Measurements from ENCODE around the gene OR4F15.
"Not testable (repeated sequence)": the region's sequence is repeated elsewhere in the genome, so short reads cannot be mapped to it uniquely, and the experiment has no call there.

Gene OR4F15

GRCh38 chr15:101811902-101812301 lies at the start of gene OR4F15:
OR4F15 (plus strand) TSS chr15:101812202; CDS start chr15:101818187, 5,985 bp downstream.
- DNase-seq (ENCODE audit: low spot score), result no peak

GRCh38 chr15:101764669-101765339 lies 47.2 kb upstream of the OR4F15 start:
- not testable (repeated sequence) for DNase-seq (ENCODE audit: low spot score)

- DNase-seq (ENCODE audit: low spot score), result not testable (repeated sequence)
Observed at GRCh38 chr15:101765340-101765671, 46.7 kb upstream of the OR4F15 start.

- no peak for DNase-seq (ENCODE audit: low spot score)
Observed at GRCh38 chr15:101765772-101766456, 46.1 kb upstream of the OR4F15 start.

GRCh38 chr15:101767083-101767640 lies 44.8 kb upstream of the OR4F15 start:
- DNase-seq (ENCODE audit: low spot score), result not testable (repeated sequence)

GRCh38 chr15:101772921-101773320 lies 39.1 kb upstream of the OR4F15 start:
- DNase-seq (ENCODE audit: low spot score), result no peak

GRCh38 chr15:101773496-101774100 lies 38.4 kb upstream of the OR4F15 start:
- DNase-seq (ENCODE audit: low spot score), result no peak

- DNase-seq (ENCODE audit: low spot score), result no peak
Observed at GRCh38 chr15:101775136-101775535, 36.9 kb upstream of the OR4F15 start.

- not testable (repeated sequence) for DNase-seq (ENCODE audit: low spot score)
Observed at GRCh38 chr15:101778576-101778975, 33.4 kb upstream of the OR4F15 start.

- not testable (repeated sequence) for DNase-seq (ENCODE audit: low spot score)
Observed at GRCh38 chr15:101780225-101780624, 31.8 kb upstream of the OR4F15 start.

- DNase-seq (ENCODE audit: low spot score), result no peak
Observed at GRCh38 chr15:101781928-101782327, 30.1 kb upstream of the OR4F15 start.

- no peak for DNase-seq (ENCODE audit: low spot score)
Observed at GRCh38 chr15:101784644-101785043, 27.4 kb upstream of the OR4F15 start.

GRCh38 chr15:101786422-101786821 lies 25.6 kb upstream of the OR4F15 start:
- not testable (repeated sequence) for DNase-seq (ENCODE audit: low spot score)

- DNase-seq (ENCODE audit: low spot score), result not testable (repeated sequence)
Observed at GRCh38 chr15:101788001-101788400, 24.0 kb upstream of the OR4F15 start.

GRCh38 chr15:101788503-101789269 lies 23.3 kb upstream of the OR4F15 start:
- not testable (repeated sequence) for DNase-seq (ENCODE audit: low spot score)

GRCh38 chr15:101790748-101791147 lies 21.3 kb upstream of the OR4F15 start:
- DNase-seq (ENCODE audit: low spot score), result not testable (repeated sequence)

- not testable (repeated sequence) for DNase-seq (ENCODE audit: low spot score)
Observed at GRCh38 chr15:101793981-101794380, 18.0 kb upstream of the OR4F15 start.

GRCh38 chr15:101795455-101795854 lies 16.5 kb upstream of the OR4F15 start:
- no peak for DNase-seq (ENCODE audit: low spot score)

GRCh38 chr15:101799665-101800064 lies 12.3 kb upstream of the OR4F15 start:
- no peak for DNase-seq (ENCODE audit: low spot score)

GRCh38 chr15:101801048-101801447 lies 11.0 kb upstream of the OR4F15 start:
- no peak for DNase-seq (ENCODE audit: low spot score)

GRCh38 chr15:101803209-101803608 lies 8.8 kb upstream of the OR4F15 start, which contains the start of gene OR4F6:
OR4F6 (plus strand) TSS chr15:101803509; CDS start chr15:101805720, 2,211 bp downstream.
- DNase-seq (ENCODE audit: low spot score), result no peak

GRCh38 chr15:101803676-101804075 lies 8.3 kb upstream of the OR4F15 start:
- no peak for DNase-seq (ENCODE audit: low spot score)
